SK-N-SH (cell line): ENCODE data around the gene AGBL2. TPM values are rescaled to one million over a fixed set of nuclear protein-coding genes. Genes with fewer than 3 reads are reported as not detected.
"Not testable (repeated sequence)": the region's sequence is repeated elsewhere in the genome, so short reads cannot be mapped to it uniquely, and the experiment has no call there.

ENCODE experiments used
- CTCF ChIA-PET: fragments of 300-600, 350-600 bp; formaldehyde crosslinking; extraction: SDS; loops from one replicate; lab custom pipeline; 2021; lab: Yijun Ruan, JAX
- POLR2A ChIA-PET: fragments of 350-600 bp; sonication (Branson Sonifier 250); formaldehyde crosslinking; extraction: SDS; loops from one replicate; lab custom pipeline; 2020; ENCODE audit warnings: antibody characterized with exemption, inconsistent platforms; lab: Yijun Ruan, JAX
- DNase-seq: peaks from one replicate; pipeline ENCODE4 v3.0.0; 2012
- H2AFZ ChIP-seq: fragments of 200-600 bp; sonication (generic); 2 replicates; pipeline ENCODE4 v1.8.1; 2016; ENCODE audit warnings: antibody characterized with exemption, mild to moderate bottlenecking, low read depth
- H3F3A ChIP-seq: fragments of 200-600 bp; sonication (generic); replicated peaks from 2 replicates; pipeline ENCODE3; 2016; ENCODE audit warnings: antibody characterized with exemption, mild to moderate bottlenecking; ENCODE audit not compliant: insufficient read depth
- H3K27ac ChIP-seq, 2 experiments: fragments of 200-500 bp in 1 of 2; fragments of 200-600 bp in 1 of 2; sonication (Bioruptor generic) in 1 of 2; sonication (generic), shearing (Covaris generic) in 1 of 2; 2 replicates each; pipeline versions ENCODE4 v1.5.1 to v1.6.1; 2014 to 2016; ENCODE audit warnings: low read depth in 2 of 2, inconsistent platforms in 1 of 2, low read length in 1 of 2, mild to moderate bottlenecking in 1 of 2, mixed read lengths in 1 of 2
- H3K27me3 ChIP-seq: fragments of 200-600 bp; sonication (generic), shearing (Covaris generic); 2 replicates; pipeline ENCODE4 v1.6.1; 2016; ENCODE audit warnings: mixed run types; ENCODE audit not compliant: insufficient read depth
- H3K36me3 ChIP-seq, 2 experiments: fragments of 200-500 bp in 1 of 2; fragments of 200-600 bp in 1 of 2; sonication (Bioruptor generic) in 1 of 2; sonication (generic) in 1 of 2; replicated peaks in 1 of 2; 2 replicates each; pipeline versions ENCODE3 to v1.5.1; 2014 to 2016; ENCODE audit warnings: low read length in 1 of 2, mild to moderate bottlenecking in 1 of 2; ENCODE audit not compliant: insufficient read depth in 2 of 2, control insufficient read depth in 1 of 2
- H3K4me1 ChIP-seq, 2 experiments: fragments of 200-500 bp in 1 of 2; fragments of 200-600 bp in 1 of 2; sonication (Bioruptor generic) in 1 of 2; sonication (generic), shearing (Covaris generic) in 1 of 2; 2 replicates each; pipeline versions ENCODE4 v1.5.1 to v1.6.1; 2014 to 2016; ENCODE audit warnings: low read depth in 1 of 2, low read length in 1 of 2, mixed run types in 1 of 2; ENCODE audit not compliant: insufficient read depth in 2 of 2, control insufficient read depth in 1 of 2
- H3K4me2 ChIP-seq: fragments of 200-600 bp; sonication (generic), shearing (Covaris generic); 2 replicates; pipeline ENCODE4 v1.6.1; 2017; ENCODE audit warnings: mixed run types
- H3K4me3 ChIP-seq, 2 experiments: fragments of 200-500 bp in 1 of 2; fragments of 200-600 bp in 1 of 2; sonication (Bioruptor generic) in 1 of 2; sonication (generic), shearing (Covaris generic) in 1 of 2; 2 replicates each; pipeline versions ENCODE4 v1.5.1 to v1.8.1; 2014 to 2016; ENCODE audit warnings: low read depth in 2 of 2, inconsistent platforms in 1 of 2, low read length in 1 of 2, mild to moderate bottlenecking in 1 of 2, mixed read lengths in 1 of 2, moderate library complexity in 1 of 2
- H3K79me2 ChIP-seq: fragments of 200-600 bp; sonication (generic); 2 replicates; pipeline ENCODE4 v1.8.1; 2017; ENCODE audit warnings: mild to moderate bottlenecking; ENCODE audit not compliant: insufficient read depth
- H3K9ac ChIP-seq: fragments of 200-600 bp; sonication (generic); 2 replicates; pipeline ENCODE4 v1.6.1; 2017; ENCODE audit warnings: mixed run types
- H3K9me2 ChIP-seq: fragments of 200-600 bp; sonication (generic); 2 replicates; pipeline ENCODE4 v1.6.1; 2017; ENCODE audit warnings: mixed run types
- H3K9me3 ChIP-seq: fragments of 200-600 bp; sonication (generic); 2 replicates; pipeline ENCODE4 v1.6.1; 2017; ENCODE audit warnings: mixed run types, mild to moderate bottlenecking, moderate library complexity
- H4K20me1 ChIP-seq: fragments of 200-600 bp; sonication (generic); 2 replicates; pipeline ENCODE4 v1.6.1; 2017; ENCODE audit warnings: mild to moderate bottlenecking, mixed run types; ENCODE audit not compliant: insufficient read depth
- EP300 ChIP-seq, 2 experiments: IDR thresholded peaks; 2 replicates each; pipeline versions ENCODE4 v1.4.0 to v1.6.1; 2012; ENCODE audit warnings: borderline replicate concordance in 1 of 2, low read depth in 1 of 2, low read length in 1 of 2
- FOXM1 ChIP-seq: IDR thresholded peaks from 2 replicates; pipeline ENCODE4 v1.4.0; 2012; ENCODE audit warnings: low read depth, mild to moderate bottlenecking
- SMC3 ChIP-seq: IDR thresholded peaks from 2 replicates; pipeline ENCODE4 v1.6.1; 2012; ENCODE audit warnings: low read depth, low read length, improper control_type of control experiment
- TCF12 ChIP-seq: IDR thresholded peaks from 2 replicates; pipeline ENCODE4 v1.4.0; 2012
- WGBS: methylation state at CpG from one replicate; pipeline ENCODE4 v1.1.6; 2017; ENCODE audit warnings: low lambda C conversion rate; 5-methylcytosine and 5-hydroxymethylcytosine counted together
- polyA plus RNA-seq, 3 experiments: library from polyadenylated mRNA; depleted of rRNA; stranded (reverse); fragments of >200 nt; gene quantifications; 2 replicates each; pipeline ENCODE4 v1.2.3, GENCODE V29; 2012
- TF ChIP-seq, protein P1 (sequence below): fragments of 150-350 bp; IDR thresholded peaks from 2 replicates; pipeline ENCODE4 v1.6.1; 2017; ENCODE audit warnings: antibody characterized with exemption, low read length, low read depth, borderline replicate concordance
- TF ChIP-seq, protein P2 (sequence below): IDR thresholded peaks from 2 replicates; pipeline ENCODE4 v1.4.0; 2012; ENCODE audit warnings: low read depth, borderline replicate concordance

The AGBL2 gene
- polyA plus RNA-seq, 1 of the 3 experiments (the other 2 are of a cell fraction) = 5.5 TPM

DNA sequence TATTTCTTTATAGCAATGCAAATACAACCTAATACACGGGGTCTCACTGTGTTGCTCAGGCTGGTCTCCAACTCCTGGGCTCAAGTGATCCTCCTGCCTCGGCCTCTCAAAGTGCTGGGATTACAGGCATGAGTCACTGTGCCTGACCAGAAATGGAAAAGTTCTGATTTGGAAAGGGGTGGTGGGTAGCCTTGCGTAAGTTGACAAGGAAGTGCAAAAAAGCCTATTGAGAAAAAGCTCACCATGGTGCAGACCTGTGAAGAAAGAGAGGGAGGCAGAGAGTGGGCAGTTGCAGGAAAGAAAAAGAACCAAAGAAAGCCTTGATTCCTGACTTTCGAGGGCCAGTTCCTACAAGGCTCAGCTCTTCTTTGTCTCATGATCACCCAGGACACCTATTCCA is 27.1 kb downstream of the AGBL2 start:
- no peaks in the 10 kb centered on the region for H3K36me3 ChIP-seq
- no peaks in the 10 kb centered on the region for H3K27me3 ChIP-seq
- no peak overlapping the region for H3K27ac ChIP-seq
- H2AFZ ChIP-seq = no peak overlapping the region
- H3K4me2 ChIP-seq = no peak overlapping the region
- H4K20me1 ChIP-seq = no peaks in the 10 kb centered on the region
- 84% methylated on average over 4 of the region's 4 CpGs for WGBS
- DNase-seq = no peak
- ChIA-PET POLR2A (no interaction called here), CTCF (interaction anchor here (1.2 kb wide), 1 partner anchor 525 kb away, joined by 6 read pairs; no protein-coding TSS in a partner anchor)
- H3K79me2 ChIP-seq = no peaks in the 10 kb centered on the region
- H3K9me2 ChIP-seq = no peaks in the 10 kb centered on the region
- H3K9me3 ChIP-seq = no peaks in the 10 kb centered on the region
- H3K4me1 ChIP-seq = no peaks in the 10 kb centered on the region
- TF ChIP-seq FOXM1 = no peak
- no peak for TF ChIP-seq TCF12
- TF ChIP-seq, protein P1, sequence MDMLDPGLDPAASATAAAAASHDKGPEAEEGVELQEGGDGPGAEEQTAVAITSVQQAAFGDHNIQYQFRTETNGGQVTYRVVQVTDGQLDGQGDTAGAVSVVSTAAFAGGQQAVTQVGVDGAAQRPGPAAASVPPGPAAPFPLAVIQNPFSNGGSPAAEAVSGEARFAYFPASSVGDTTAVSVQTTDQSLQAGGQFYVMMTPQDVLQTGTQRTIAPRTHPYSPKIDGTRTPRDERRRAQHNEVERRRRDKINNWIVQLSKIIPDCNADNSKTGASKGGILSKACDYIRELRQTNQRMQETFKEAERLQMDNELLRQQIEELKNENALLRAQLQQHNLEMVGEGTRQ = no peak
- TF ChIP-seq, protein P2, sequence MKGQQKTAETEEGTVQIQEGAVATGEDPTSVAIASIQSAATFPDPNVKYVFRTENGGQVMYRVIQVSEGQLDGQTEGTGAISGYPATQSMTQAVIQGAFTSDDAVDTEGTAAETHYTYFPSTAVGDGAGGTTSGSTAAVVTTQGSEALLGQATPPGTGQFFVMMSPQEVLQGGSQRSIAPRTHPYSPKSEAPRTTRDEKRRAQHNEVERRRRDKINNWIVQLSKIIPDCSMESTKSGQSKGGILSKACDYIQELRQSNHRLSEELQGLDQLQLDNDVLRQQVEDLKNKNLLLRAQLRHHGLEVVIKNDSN = no peak
- no peak for TF ChIP-seq EP300 (IDR thresholded peaks at IDR 0.05; ENCODE audit: borderline replicate concordance in 1 of 2, low read depth in 1 of 2, low read length in 1 of 2)
- no peaks in the 10 kb centered on the region for H3F3A ChIP-seq
- no peak overlapping the region for H3K4me3 ChIP-seq
- no peak overlapping the region for H3K9ac ChIP-seq

DNA sequence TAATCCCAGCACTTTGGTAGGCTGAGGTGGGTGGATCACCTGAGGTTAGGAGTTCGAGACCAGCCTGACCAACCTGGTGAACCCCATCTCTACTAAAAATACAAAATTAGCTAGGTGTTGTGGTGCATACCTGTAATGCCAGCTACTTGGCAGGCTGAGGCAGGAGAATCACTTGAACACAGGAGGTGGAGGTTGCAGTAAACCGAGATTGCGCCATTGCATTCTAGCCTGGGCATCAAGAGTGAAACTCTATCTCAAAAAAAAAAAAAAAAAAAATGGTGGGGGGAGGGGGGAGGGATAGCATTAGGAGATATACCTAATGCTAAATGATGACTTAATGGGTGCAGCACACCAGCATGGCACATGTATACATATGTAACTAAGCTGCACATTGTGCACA is 28.5 kb downstream of the AGBL2 start:
- 91% methylated on average over 3 of the region's 3 CpGs for WGBS
- POLR2A ChIA-PET, H3K9me3 ChIP-seq, H3K4me2 ChIP-seq, H3K36me3 ChIP-seq, H4K20me1 ChIP-seq, H3K79me2 ChIP-seq, DNase-seq, H3K9ac ChIP-seq, H3K4me3 ChIP-seq, H3K27me3 ChIP-seq, H3F3A ChIP-seq, H3K27ac ChIP-seq, H3K9me2 ChIP-seq, H2AFZ ChIP-seq, H3K4me1 ChIP-seq: not testable (repeated sequence)
- CTCF ChIA-PET = interaction anchor here (1.2 kb wide), 1 partner anchor 524 kb away, joined by 6 read pairs; no protein-coding TSS in a partner anchor

DNA sequence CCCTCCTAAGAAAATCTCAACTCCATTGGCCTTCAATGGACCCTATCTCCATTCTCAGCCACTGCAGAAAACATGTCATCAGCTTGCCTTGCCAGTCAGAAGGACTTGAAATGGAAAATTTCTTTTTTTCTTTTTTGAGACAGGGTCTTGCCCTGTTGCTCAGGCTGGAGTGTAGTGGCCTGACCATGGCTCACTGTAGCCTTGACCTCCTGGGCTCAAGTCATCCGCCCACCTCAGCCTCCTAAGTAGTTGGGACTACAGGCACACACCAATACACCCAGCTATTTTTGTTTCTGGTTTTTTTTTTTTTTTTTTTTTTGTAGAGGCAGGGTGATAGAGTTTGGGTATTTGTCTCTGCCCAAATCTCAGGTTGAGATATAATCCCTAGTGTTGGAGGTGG is 29.0 kb downstream of the AGBL2 start:
- H3K27me3 ChIP-seq = no peaks in the 10 kb centered on the region
- TF ChIP-seq SMC3 = no peak
- TF ChIP-seq, all 33 proteins: peak for 0
- ChIA-PET POLR2A (interaction anchor here (0.5 kb wide), 1 partner anchor 38 kb away, joined by 5 read pairs; no protein-coding TSS in a partner anchor), CTCF (no interaction called here)
- no peaks in the 10 kb centered on the region for H3K36me3 ChIP-seq
- H4K20me1 ChIP-seq = no peaks in the 10 kb centered on the region
- H3K9me2 ChIP-seq = no peaks in the 10 kb centered on the region
- no peak overlapping the region for H3K4me2 ChIP-seq
- H3K4me1 ChIP-seq = no peaks in the 10 kb centered on the region
- no peak overlapping the region for H2AFZ ChIP-seq
- 88% methylated on average over 1 of the region's 1 CpG for WGBS
- H3K9ac ChIP-seq = no peak overlapping the region
- no peaks in the 10 kb centered on the region for H3F3A ChIP-seq
- no peak overlapping the region for H3K4me3 ChIP-seq
- no peak for DNase-seq
- no peaks in the 10 kb centered on the region for H3K79me2 ChIP-seq
- no peak overlapping the region for H3K27ac ChIP-seq
- H3K9me3 ChIP-seq = no peaks in the 10 kb centered on the region
